Karpas-422 (cell line): ENCODE measurements around the gene EIF4H. TPM values are rescaled to one million over a fixed set of nuclear protein-coding genes. Genes with fewer than 3 reads are reported as not detected.

Experiments
- DNase-seq: peaks from one replicate; pipeline ENCODE4 v3.0.0-alpha.2; 2015
- H2AFZ ChIP-seq: fragments of 200-600 bp; sonication (generic); 2 replicates; pipeline ENCODE4 v1.6.1; 2014; ENCODE audit warnings: antibody characterized with exemption, low read length, mixed read lengths
- H3K27ac ChIP-seq: fragments of 200-600 bp; sonication (generic); 2 replicates; pipeline ENCODE4 v1.5.1; 2014; ENCODE audit warnings: mild to moderate bottlenecking, low read length, moderate library complexity
- H3K27me3 ChIP-seq: fragments of 200-600 bp; sonication (generic); 2 replicates; pipeline ENCODE4 v1.6.1; 2014; ENCODE audit warnings: low read length, mixed read lengths
- H3K36me3 ChIP-seq: fragments of 200-600 bp; sonication (generic); 2 replicates; pipeline ENCODE4 v1.6.1; 2014; ENCODE audit warnings: low read length, mixed read lengths; ENCODE audit not compliant: insufficient read depth
- H3K4me1 ChIP-seq: fragments of 200-600 bp; sonication (generic); 2 replicates; pipeline ENCODE4 v1.6.1; 2014; ENCODE audit warnings: mild to moderate bottlenecking, low read length, mixed read lengths
- H3K4me2 ChIP-seq: fragments of 200-600 bp; sonication (generic); 2 replicates; pipeline ENCODE4 v1.6.1; 2014; ENCODE audit warnings: low read length, low read depth, mild to moderate bottlenecking; ENCODE audit not compliant: poor library complexity, severe bottlenecking
- H3K4me3 ChIP-seq: fragments of 200-600 bp; sonication (generic); 2 replicates; pipeline ENCODE4 v1.5.1; 2014; ENCODE audit warnings: mild to moderate bottlenecking, antibody characterized with exemption, low read length, mixed read lengths
- H3K79me2 ChIP-seq: fragments of 200-600 bp; sonication (generic); 2 replicates; pipeline ENCODE4 v1.6.1; 2014; ENCODE audit warnings: mild to moderate bottlenecking, low read length, mixed read lengths
- H3K9ac ChIP-seq: fragments of 200-600 bp; sonication (generic); 2 replicates; pipeline ENCODE4 v1.6.0; 2014; ENCODE audit warnings: low read length
- H3K9me2 ChIP-seq: fragments of 200-600 bp; sonication (generic), shearing (Covaris generic); replicated peaks from 2 replicates; pipeline ENCODE4 v1.6.0; 2014; ENCODE audit warnings: mild to moderate bottlenecking, low read length, moderate library complexity; ENCODE audit not compliant: insufficient read depth
- H3K9me3 ChIP-seq: fragments of 300-700, 200-600 bp; sonication (generic); 2 replicates; pipeline ENCODE4 v1.6.1; 2014; ENCODE audit warnings: low read length, mixed read lengths
- H4K20me1 ChIP-seq: fragments of 200-600 bp; sonication (generic); 2 replicates; pipeline ENCODE4 v1.6.1; 2014; ENCODE audit warnings: mild to moderate bottlenecking, antibody characterized with exemption, low read length, low read depth; ENCODE audit not compliant: insufficient read depth
- total RNA-seq: library from RNA; depleted of rRNA; stranded (reverse); fragments of >200 nt; shearing (Covaris generic); gene quantifications from 2 replicates; pipeline ENCODE4 v1.2.3, GENCODE V29; 2014; ENCODE audit warnings: low replicate concordance

The EIF4H gene
- total RNA-seq, 1 experiment from 2014 or later, result 200 TPM

- Histone ChIP-seq H3K36me3 (peaks cover 29% of the 10 kb centered on the region), H3K4me1 (peaks cover 79% of the 10 kb centered on the region), H3K9me3 (no peaks in the 10 kb centered on the region), H3K4me3 (no peak overlapping the region), H3K79me2 (peaks cover 92% of the 10 kb centered on the region), H2AFZ (no peak overlapping the region), H3K27ac (peak overlapping the region; percentile 41; the same call in 1 of the 2 replicates), H3K9ac (no peak overlapping the region), H3K27me3 (no peaks in the 10 kb centered on the region), H4K20me1 (peaks cover 88% of the 10 kb centered on the region), H3K9me2 (no peaks in the 10 kb centered on the region), H3K4me2 (no peak overlapping the region)
- DNase-seq, result no peak
Observed at GRCh38 chr7:74178632-74179031, 4.5 kb downstream of the EIF4H start.

GRCh38 chr7:74179935-74180604, 5.9 kb downstream of the EIF4H start:
- peaks cover 76% of the 10 kb centered on the region for H3K4me1 ChIP-seq

GRCh38 chr7:74180866-74181265, 6.7 kb downstream of the EIF4H start:
- peaks cover 42% of the 10 kb centered on the region for H3K36me3 ChIP-seq
- H3K4me1 ChIP-seq, result peaks cover 70% of the 10 kb centered on the region
- no peaks in the 10 kb centered on the region for H3K27me3 ChIP-seq
- H4K20me1 ChIP-seq, result peaks cover 98% of the 10 kb centered on the region
- no peak overlapping the region for H3K4me2 ChIP-seq
- no peak for DNase-seq
- H3K9ac ChIP-seq, result no peak overlapping the region
- no peak overlapping the region for H3K27ac ChIP-seq
- no peak overlapping the region for H3K4me3 ChIP-seq
- no peak overlapping the region for H2AFZ ChIP-seq
- H3K9me3 ChIP-seq, result no peaks in the 10 kb centered on the region
- no peaks in the 10 kb centered on the region for H3K9me2 ChIP-seq
- H3K79me2 ChIP-seq, result peaks cover 99% of the 10 kb centered on the region

More at GRCh38 chr7:74179935-74180604, 5.9 kb downstream of the EIF4H start:
- no peak overlapping the region for H3K4me3 ChIP-seq
- H3K9me3 ChIP-seq, result no peaks in the 10 kb centered on the region
- H3K36me3 ChIP-seq, result peaks cover 35% of the 10 kb centered on the region
- no peak overlapping the region for H3K27ac ChIP-seq
- peaks cover 99% of the 10 kb centered on the region for H3K79me2 ChIP-seq
- H2AFZ ChIP-seq, result no peak overlapping the region
- DNase-seq, result no peak
- no peaks in the 10 kb centered on the region for H3K27me3 ChIP-seq
- H3K9me2 ChIP-seq, result no peaks in the 10 kb centered on the region
- H3K4me2 ChIP-seq, result no peak overlapping the region
- peaks cover 98% of the 10 kb centered on the region for H4K20me1 ChIP-seq
- no peak overlapping the region for H3K9ac ChIP-seq

GRCh38 chr7:74181821-74182220, 7.7 kb downstream of the EIF4H start:
- Histone ChIP-seq H3K9ac (no peak overlapping the region), H3K4me1 (peaks cover 60% of the 10 kb centered on the region), H2AFZ (no peak overlapping the region), H3K27me3 (no peaks in the 10 kb centered on the region), H4K20me1 (peaks cover 95% of the 10 kb centered on the region), H3K27ac (no peak overlapping the region), H3K4me3 (no peak overlapping the region), H3K9me2 (no peaks in the 10 kb centered on the region), H3K4me2 (peak overlapping the region; percentile 2), H3K9me3 (no peaks in the 10 kb centered on the region), H3K79me2 (peaks cover 98% of the 10 kb centered on the region), H3K36me3 (peaks cover 37% of the 10 kb centered on the region)
- no peak for DNase-seq

- Histone ChIP-seq H3K4me1 (peaks cover 53% of the 10 kb centered on the region), H4K20me1 (peaks cover 95% of the 10 kb centered on the region), H3K79me2 (peaks cover 98% of the 10 kb centered on the region), H3K9me3 (no peaks in the 10 kb centered on the region), H2AFZ (no peak overlapping the region), H3K9me2 (no peaks in the 10 kb centered on the region), H3K27ac (peak overlapping the region; percentile 19), H3K4me3 (no peak overlapping the region), H3K9ac (0 out of 2 replicates have a peak overlapping the region, but pooled peaks have one; percentile 10), H3K4me2 (peak overlapping the region; percentile 7), H3K36me3 (peaks cover 31% of the 10 kb centered on the region), H3K27me3 (no peaks in the 10 kb centered on the region)
- DNase-seq, result peak; percentile 49
Observed at GRCh38 chr7:74182453-74183090, 8.4 kb downstream of the EIF4H start.

GRCh38 chr7:74183142-74183541, 9.0 kb downstream of the EIF4H start:
- H2AFZ ChIP-seq, result no peak overlapping the region
- H3K9ac ChIP-seq, result 0 out of 2 replicates have a peak overlapping the region, but pooled peaks have one; percentile 10
- peaks cover 30% of the 10 kb centered on the region for H3K36me3 ChIP-seq
- H3K79me2 ChIP-seq, result peaks cover 98% of the 10 kb centered on the region
- no peaks in the 10 kb centered on the region for H3K27me3 ChIP-seq
- no peak overlapping the region for H3K4me2 ChIP-seq
- no peak for DNase-seq
- no peaks in the 10 kb centered on the region for H3K9me2 ChIP-seq
- H3K9me3 ChIP-seq, result no peaks in the 10 kb centered on the region
- H4K20me1 ChIP-seq, result peaks cover 95% of the 10 kb centered on the region
- H3K27ac ChIP-seq, result peak overlapping the region; percentile 19
- H3K4me1 ChIP-seq, result peaks cover 49% of the 10 kb centered on the region
- no peak overlapping the region for H3K4me3 ChIP-seq

GRCh38 chr7:74183653-74184450, 9.7 kb downstream of the EIF4H start:
- no peaks in the 10 kb centered on the region for H3K9me3 ChIP-seq
- no peak overlapping the region for H3K4me2 ChIP-seq
- H3K36me3 ChIP-seq, result peaks cover 33% of the 10 kb centered on the region
- no peak overlapping the region for H3K4me3 ChIP-seq
- no peaks in the 10 kb centered on the region for H3K27me3 ChIP-seq
- no peaks in the 10 kb centered on the region for H3K9me2 ChIP-seq
- H3K79me2 ChIP-seq, result peaks cover 98% of the 10 kb centered on the region
- H3K4me1 ChIP-seq, result peaks cover 44% of the 10 kb centered on the region
- no peak overlapping the region for H2AFZ ChIP-seq
- DNase-seq, result peak; percentile 52
- H3K9ac ChIP-seq, result no peak overlapping the region
- H4K20me1 ChIP-seq, result peaks cover 95% of the 10 kb centered on the region
- H3K27ac ChIP-seq, result peak overlapping the region; percentile 19

- Histone ChIP-seq H3K4me1 (peaks cover 35% of the 10 kb centered on the region), H3K4me2 (no peak overlapping the region)
Observed at GRCh38 chr7:74185016-74185415, 10.9 kb downstream of the EIF4H start.

More at GRCh38 chr7:74185016-74185415, 10.9 kb downstream of the EIF4H start:
- no peak overlapping the region for H3K4me3 ChIP-seq
- H3K27me3 ChIP-seq, result no peaks in the 10 kb centered on the region
- no peaks in the 10 kb centered on the region for H3K9me2 ChIP-seq
- no peaks in the 10 kb centered on the region for H3K9me3 ChIP-seq
- peaks cover 33% of the 10 kb centered on the region; the same call in 1 of the 2 replicates for H3K36me3 ChIP-seq
- no peak overlapping the region for H3K9ac ChIP-seq
- peaks cover 93% of the 10 kb centered on the region for H4K20me1 ChIP-seq
- H3K79me2 ChIP-seq, result peaks cover 94% of the 10 kb centered on the region
- no peak for DNase-seq
- no peak overlapping the region for H2AFZ ChIP-seq
- H3K27ac ChIP-seq, result no peak overlapping the region
